HG02973 (cell line): ENCODE results near the gene DCLK3.

Experiments used
- ATAC-seq: cut with Tn5 transposase; IDR thresholded peaks from one replicate; pipeline ENCODE4 v1.9.1; 2021; ENCODE audit warnings: moderate library complexity; ENCODE audit not compliant: unreplicated experiment

Gene DCLK3

DNA sequence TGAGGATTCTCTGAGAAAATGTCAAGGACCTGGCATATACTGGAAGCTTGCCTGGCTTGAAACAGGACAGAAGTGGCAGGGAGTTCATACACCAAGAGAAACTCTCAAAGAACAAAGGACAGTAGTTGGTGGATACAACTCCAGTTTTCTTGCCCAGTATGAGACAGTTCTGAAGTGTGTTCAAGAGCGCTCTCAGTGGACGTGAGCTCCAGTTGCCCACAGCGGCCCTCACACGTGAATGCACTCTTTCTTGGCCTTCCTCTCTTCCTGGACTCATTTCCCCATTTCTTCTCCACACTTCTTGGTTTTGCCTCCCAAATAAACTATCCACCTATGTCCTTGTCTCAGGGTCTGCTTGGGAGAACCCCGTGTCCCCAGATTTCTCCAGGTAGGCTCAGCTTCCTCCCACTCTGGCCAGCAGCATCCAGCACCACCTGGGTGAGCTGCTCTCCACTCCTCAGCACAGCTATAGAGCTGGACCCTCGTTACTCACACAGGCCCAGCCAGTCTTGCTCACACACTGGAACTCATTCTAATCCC, 54.5 kb downstream of the DCLK3 start:
- no peak for ATAC-seq

DNA sequence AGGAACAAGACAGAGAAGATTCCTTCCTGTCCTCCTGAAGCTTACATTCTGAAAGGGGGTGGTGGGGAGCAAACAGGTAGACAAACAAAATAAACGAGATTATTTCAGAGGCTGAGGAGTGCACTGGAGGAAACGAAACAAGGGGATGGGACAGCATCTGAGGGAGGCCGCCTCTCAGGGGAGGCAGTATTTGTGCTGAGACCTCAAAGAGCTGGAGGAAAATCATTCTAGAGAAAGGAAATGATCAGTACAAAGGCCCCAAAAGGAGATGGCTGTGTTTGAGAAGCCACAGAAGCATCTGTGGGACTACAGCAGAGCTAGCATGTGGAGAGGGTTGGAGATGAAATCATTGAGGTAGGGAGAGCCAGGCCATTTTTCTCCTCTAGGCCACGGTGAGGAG, 55.1 kb downstream of the DCLK3 start:
- no peak for ATAC-seq

- no peak for ATAC-seq
Observed at GRCh38 chr3:36707623-36708409, 56.5 kb downstream of the DCLK3 start.

GRCh38 chr3:36705015-36705414, 59.3 kb downstream of the DCLK3 start:
- ATAC-seq = no peak

- no peak for ATAC-seq
Observed at GRCh38 chr3:36704280-36704679, 60.1 kb downstream of the DCLK3 start.

DNA sequence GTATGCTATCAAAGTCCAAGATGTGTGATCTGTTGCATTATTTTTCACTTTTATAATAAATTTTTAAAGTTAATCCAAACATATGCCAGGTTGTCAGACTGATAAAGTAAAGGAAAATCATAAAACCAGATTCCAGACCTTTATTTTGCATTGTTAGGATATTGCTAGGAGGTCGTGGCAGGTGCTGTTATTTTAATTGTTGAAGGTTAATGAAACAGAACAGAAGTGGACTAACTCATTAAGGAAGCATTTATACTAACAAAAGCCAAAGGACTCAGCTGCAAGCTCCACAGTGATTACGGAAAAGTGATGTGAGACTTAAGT, 63.1 kb downstream of the DCLK3 start:
- ATAC-seq = no peak

GRCh38 chr3:36700537-36701248, 63.7 kb downstream of the DCLK3 start:
- peak; percentile 78 for ATAC-seq

- no peak for ATAC-seq
Observed at GRCh38 chr3:36698314-36698713, 66.0 kb downstream of the DCLK3 start.

DNA sequence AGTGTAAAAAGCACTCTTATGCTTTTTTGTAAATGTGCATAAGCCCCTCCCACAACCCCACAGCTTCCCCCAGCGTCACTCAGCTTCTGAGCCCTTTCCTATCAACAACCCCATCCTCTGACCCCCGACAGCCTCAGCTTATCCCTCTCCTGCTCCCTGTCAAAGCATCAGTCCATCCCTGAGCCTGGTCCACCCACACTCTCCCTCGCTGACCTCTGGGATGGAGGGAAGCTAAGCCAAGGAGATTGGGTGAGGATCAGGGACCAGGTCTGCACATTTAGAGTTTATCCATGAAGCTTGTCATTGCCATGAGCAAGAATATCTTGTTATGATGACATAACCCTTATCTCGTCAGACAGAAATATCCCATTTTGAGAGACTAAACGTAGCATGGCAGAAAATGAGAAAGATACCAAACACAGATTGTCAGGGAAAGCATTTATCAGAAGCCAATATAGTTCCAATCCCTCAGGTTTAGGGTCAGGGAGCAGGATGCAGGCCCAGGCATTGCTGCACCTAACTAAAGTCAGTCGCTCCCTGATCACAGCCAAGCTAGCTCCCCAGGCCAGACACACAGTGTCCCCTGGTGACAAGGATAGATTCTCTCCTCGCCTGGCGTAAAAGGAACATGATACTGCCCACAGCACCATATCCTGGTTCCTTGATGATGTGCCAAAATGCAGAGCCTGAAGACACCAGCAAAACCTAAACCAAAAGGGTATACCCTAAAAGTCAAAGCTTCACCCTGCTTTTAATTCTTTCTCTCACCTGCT, 66.9 kb downstream of the DCLK3 start:
- ATAC-seq = no peak

- no peak for ATAC-seq
Observed at GRCh38 chr3:36696799-36697198, 67.6 kb downstream of the DCLK3 start.

DNA sequence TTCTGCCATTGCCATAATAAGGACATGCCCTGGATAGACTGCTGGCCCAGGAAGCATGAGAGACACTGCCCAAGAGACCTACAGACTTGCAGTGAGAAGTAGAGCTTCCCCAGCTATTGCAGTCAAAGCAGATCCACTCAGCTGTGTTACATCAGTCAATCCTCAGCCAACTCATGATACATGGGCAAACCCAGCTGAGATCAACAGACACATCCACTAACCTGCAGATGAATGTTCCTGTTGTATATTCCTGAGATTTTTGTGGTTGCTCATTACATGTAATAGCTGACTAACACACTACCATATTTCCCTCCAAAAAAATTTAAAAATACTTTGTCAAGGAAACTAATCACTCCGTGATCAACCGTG, 68.6 kb downstream of the DCLK3 start:
- ATAC-seq = no peak

GRCh38 chr3:36695113-36695768, 69.1 kb downstream of the DCLK3 start:
- ATAC-seq = no peak

- ATAC-seq = peak; percentile 54
Observed at GRCh38 chr3:36693670-36694069, 70.7 kb downstream of the DCLK3 start.

DNA sequence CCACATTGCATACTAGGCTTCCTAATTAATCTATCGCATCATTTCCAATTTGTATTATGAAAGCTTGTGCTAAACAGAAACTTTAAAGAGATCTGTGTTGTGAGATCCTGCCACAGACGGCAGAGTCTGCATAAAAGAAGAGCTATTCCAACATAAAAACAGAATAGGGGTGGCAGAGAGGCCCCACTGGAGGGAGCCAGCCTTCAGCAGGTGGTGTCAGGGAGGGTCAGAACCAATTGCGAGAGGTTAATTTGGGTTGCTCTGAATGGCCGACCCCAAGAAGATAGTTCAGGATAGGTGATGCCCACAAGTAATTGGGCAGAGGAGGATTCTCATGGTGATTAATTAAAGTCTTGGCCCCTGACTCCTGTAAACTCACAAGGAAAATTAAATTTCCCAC, 74.8 kb downstream of the DCLK3 start:
- ATAC-seq = no peak

GRCh38 chr3:36688815-36689214, 75.5 kb downstream of the DCLK3 start:
- no peak for ATAC-seq

GRCh38 chr3:36686516-36686915, 77.8 kb downstream of the DCLK3 start:
- no peak for ATAC-seq

- ATAC-seq = no peak
Observed at GRCh38 chr3:36681867-36682266, 82.5 kb downstream of the DCLK3 start.

GRCh38 chr3:36680952-36681351, 83.4 kb downstream of the DCLK3 start:
- no peak for ATAC-seq

DNA sequence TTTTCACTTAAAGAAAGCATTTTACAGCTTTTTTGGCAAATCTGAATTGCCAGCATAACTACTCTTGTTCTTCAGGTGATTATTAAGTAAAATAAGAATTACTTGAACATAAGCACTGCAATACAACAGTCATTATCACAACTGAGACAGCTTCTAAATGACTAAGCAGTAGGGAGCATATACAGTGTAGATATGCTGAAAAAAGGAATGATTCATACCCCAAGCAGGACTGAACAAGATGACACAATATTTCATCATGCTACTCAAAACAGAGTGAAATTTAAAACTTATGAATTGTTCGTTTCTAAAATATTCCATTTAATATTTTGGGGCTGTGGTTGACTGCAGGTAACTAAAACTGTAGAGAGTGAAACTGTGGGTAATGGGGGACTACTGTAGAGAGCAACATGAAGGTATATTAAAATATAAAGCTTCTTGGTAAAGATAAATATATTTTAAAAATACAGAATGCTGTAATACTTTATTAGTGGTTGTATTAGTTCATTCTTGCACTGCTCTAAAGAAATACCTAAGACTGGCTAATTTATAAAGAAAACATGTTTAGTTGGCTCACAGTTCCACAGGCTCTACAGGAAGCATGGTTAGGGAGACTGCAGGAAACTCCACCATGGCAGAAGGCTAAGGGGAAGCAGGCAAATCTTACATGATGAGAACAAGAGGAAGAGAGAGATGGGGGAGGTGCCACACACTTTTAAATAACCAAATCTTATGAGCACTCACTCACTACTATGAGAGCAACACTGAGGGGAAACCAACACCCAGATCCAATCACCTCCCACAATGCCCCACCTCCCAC, 84.8 kb downstream of the DCLK3 start:
- ATAC-seq = peak; percentile 70
